HG03460 (cell line): Measurements from ENCODE around the gene SLC10A6.
A peak's percentile ranks its signal among the peaks of the same experiment; 100 is the strongest.
"Not testable (repeated sequence)": the region's sequence is repeated elsewhere in the genome, so short reads cannot be mapped to it uniquely, and the experiment has no call there.

Source experiments
- ATAC-seq: cut with Tn5 transposase; IDR thresholded peaks from one replicate; pipeline ENCODE4 v1.9.1; 2021; ENCODE audit not compliant: unreplicated experiment

SLC10A6 gene

GRCh38 chr4:86848732-86849619 is at the start of gene SLC10A6:
TSS of gene SLC10A6 (minus strand) at chr4:86849384. CDS start at chr4:86849115, 269 bp downstream.
- no peak for ATAC-seq

- no peak for ATAC-seq
These were observed 49.4 kb upstream of the SLC10A6 start for GRCh38 chr4:86898562-86898961.

DNA sequence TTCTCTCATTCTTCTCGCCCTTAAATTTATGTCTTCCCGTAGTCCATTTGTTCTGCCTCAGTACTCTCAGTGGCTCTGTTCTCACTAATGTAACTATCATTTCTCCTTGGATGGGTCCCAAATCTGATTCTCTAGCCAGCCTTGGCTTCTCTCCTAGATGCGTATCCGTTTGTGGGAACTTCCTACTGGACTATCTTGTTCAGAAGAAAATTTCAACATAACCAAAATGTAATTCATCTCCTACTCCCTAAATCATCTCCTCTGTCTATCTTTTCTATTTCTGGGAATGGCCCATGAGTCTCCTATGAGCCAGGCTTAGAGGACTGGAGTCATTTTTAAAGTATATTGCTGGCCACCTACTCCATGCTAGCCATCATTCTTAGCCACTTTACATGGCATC is 47.4 kb upstream of the SLC10A6 start:
- no peak for ATAC-seq

GRCh38 chr4:86895692-86896488 is 46.7 kb upstream of the SLC10A6 start:
- ATAC-seq, result peak; percentile 47

DNA sequence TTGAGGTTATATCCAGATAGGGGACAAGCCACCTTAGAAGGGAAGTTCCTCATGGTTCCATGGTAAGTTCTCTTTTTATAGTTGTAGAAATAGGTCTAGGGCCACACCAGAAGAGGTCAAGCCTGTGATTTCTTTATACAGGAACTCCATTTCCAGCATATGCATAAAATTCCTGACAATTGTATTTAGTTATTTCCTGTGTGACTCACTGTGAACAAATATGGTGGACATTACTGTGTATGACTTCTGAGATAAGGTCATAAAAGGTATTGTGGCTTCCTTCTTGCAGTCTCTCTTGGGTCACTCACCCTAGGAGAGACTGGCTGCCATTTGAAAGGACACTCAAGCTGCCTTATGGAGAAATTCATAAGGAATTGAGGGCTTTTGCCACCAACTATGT is 45.3 kb upstream of the SLC10A6 start:
- no peak for ATAC-seq

- ATAC-seq, result no peak
These were observed 44.0 kb upstream of the SLC10A6 start for GRCh38 chr4:86893136-86893535.

DNA sequence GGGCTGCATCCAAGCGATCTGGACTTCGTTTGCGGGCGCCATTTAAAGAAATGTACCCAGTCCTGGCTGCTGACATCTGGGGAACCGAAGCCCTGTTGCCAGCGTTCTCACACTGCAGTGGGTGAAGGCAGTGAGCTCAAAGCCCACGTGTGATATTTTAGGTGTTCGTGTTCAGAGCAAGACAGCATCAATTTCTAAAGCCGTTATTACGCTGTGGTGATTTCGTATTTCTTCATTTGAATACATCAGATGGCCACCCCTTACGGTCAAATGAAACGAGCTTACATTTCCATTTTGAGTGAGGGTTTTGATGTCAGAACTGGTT is 43.4 kb upstream of the SLC10A6 start:
- ATAC-seq, result peak; percentile 30

- ATAC-seq, result peak; percentile 56
These were observed 42.8 kb upstream of the SLC10A6 start, which contains the start of gene C4orf36 for GRCh38 chr4:86891762-86892635. TSS of gene C4orf36 (minus strand) at chr4:86892422. CDS start at chr4:86891520, 902 bp downstream.

- ATAC-seq, result no peak
These were observed 41.6 kb upstream of the SLC10A6 start for GRCh38 chr4:86890790-86891189.

DNA sequence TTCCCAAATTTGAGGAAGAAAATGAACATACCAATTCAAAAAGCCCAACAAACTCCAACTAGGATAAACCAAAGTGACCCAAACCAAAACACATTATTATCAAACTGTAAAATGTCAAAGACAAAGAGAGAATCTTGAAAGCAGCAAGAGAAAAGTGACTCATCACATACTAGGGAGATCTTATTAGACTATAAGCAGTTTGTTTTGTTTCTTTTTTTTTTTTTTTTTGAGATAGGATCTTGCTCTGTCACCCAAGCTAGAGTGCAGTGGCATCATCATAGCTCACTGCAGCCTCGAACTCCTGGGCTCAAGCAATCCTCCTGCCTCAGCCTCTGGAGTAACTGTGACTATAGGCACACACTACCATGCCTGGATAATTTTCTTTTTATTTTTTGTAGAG is 30.5 kb upstream of the SLC10A6 start:
- no peak for ATAC-seq

DNA sequence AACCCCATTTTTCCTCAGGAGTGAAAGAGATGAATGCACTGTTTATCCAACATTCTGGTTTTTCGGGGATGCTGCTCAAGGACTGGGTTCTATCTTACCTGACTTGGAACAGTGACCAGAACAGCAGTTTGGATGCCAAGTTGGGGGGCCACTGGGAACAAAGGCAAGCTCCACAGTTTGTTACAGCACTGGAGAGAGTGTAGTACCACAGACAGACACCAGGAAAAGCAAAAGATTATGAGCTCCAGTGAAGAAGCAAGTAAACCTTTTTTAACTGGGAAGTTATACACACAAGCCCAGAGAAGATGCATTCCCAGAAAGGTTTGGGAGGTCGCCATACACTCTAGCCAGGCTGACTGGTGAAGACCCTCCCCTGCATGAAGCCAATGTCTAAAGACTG is 29.5 kb upstream of the SLC10A6 start:
- ATAC-seq, result no peak

GRCh38 chr4:86876894-86877685 is 27.9 kb upstream of the SLC10A6 start:
- no peak for ATAC-seq

- not testable (repeated sequence) for ATAC-seq
These were observed 26.3 kb upstream of the SLC10A6 start for GRCh38 chr4:86875436-86875835.

GRCh38 chr4:86872135-86872534 is 23.0 kb upstream of the SLC10A6 start:
- ATAC-seq, result no peak

DNA sequence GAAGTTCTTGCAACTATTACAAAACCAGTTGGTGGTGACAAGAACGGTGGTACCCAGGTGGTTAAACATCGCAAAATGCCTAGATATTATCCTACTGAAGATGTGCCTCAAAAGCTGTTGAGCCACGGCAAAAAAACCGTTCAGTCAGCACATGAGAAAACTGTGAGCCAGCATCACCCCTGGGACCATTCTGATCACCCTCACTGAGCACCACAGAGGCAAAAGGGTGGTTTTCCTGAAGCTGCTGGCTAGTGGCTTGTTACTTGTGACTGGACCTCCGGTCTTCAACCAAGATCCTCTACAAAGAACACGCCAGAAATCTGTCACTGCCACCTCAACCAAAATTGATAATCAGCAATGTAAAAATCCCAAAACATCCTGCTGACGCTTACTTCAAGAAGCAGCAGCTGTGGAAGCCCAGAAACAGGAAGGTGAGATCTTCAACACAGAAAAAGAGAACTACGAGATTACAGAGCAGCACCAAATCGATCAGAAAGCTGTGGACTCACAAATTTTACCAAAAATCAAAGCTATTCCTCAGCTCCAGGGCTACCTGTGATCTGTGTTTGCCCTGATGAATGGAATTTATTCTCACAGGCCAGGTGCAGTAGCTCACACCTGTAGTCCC is 21.4 kb upstream of the SLC10A6 start:
- ATAC-seq, result no peak

DNA sequence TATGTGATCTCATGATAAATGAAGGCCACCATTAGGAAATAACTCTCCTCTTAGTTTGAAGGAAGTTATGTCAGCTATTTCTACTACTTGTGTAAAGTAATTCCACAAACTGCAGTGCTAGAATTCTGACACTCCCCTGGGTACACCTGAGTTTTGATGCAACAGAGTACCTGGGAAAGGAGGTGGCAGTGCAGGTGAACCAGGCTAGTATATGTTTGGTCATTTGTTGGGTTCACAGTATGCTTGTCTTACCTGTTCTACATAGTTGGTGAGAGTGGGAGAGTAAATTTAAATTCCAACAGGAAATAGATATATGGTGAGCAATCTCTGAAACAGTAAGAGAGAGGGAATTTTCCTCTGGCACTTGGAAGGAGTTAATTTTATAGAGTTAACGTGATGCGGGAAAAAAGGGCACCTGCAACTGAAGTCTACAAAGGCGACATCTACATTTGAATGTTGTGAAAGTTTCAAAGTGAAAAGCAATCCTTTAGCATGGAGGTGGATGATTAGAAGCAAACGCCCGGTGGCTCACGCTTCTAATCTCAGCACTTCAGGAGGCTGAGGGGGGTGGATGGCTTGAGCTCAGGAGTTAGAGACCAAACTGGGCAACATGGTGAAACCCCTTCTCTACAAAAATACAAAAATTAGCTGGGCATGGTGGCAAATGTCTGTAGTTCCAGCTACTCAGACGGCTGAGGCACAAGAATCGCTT is 8.3 kb upstream of the SLC10A6 start:
- no peak for ATAC-seq

DNA sequence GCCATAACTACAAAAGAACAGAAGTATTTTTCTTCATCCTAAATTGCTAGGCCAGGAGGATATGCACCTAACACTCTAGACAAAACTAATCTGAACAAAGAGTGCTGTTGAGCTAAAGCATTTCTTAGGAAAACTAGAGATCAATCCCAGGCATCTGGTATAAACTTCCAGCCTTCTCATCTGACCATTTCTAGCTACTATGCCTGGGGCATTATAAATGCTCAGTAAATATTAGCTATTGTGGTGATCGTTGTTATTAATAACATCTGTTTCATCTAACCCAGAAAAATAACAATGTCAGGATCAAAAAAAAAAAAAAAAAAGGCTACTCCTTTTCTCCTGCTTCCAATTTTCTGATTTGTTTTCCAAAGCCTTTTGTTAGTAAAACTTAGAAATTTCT is 7.7 kb upstream of the SLC10A6 start:
- ATAC-seq, result no peak

DNA sequence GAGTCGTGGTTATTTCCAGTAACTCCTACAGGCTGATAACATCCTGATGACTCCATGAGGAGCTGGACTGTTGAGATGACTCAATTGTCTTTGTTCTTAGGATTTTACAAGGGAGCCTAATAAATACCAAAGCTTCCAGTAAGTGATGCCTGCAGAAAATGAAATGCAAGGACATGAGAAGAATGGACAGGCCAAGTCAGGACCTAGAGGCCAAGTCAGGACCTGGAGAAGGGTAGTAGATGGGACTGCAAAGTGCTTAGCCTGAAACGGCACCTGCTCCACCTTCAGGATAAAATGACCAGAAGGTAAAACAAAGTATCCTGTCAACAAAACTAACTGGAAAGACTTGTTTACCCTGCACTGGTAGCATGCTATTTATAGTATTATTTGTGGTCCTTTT is 6.4 kb upstream of the SLC10A6 start:
- no peak for ATAC-seq

- ATAC-seq, result no peak
These were observed 4.0 kb upstream of the SLC10A6 start for GRCh38 chr4:86853209-86853608.
